Trophoblast cell (in vitro differentiated cells and primary cell): ENCODE measurements around the gene ITGB4.

ENCODE experiments used
- DNase-seq, 2 donors: peaks; one replicate each; pipeline ENCODE4 v3.0.0-alpha.2; 2016
- H2AFZ ChIP-seq: 2 replicates; pipeline ENCODE4 v1.6.1; 2013; ENCODE audit warnings: low read length, moderate library complexity, mild to moderate bottlenecking; ENCODE audit not compliant: insufficient read depth, poor library complexity
- H2AK5ac ChIP-seq: 2 replicates; pipeline ENCODE4 v1.6.1; 2013; ENCODE audit warnings: mild to moderate bottlenecking, low read length
- H2BK120ac ChIP-seq: 2 replicates; pipeline ENCODE4 v1.6.1; 2013; ENCODE audit warnings: low read length, mild to moderate bottlenecking, moderate library complexity; ENCODE audit not compliant: insufficient read depth, poor library complexity
- H2BK12ac ChIP-seq: 2 replicates; pipeline ENCODE4 v1.6.1; 2013; ENCODE audit warnings: mild to moderate bottlenecking, low read length, moderate library complexity
- H2BK5ac ChIP-seq: 2 replicates; pipeline ENCODE4 v1.6.1; 2013; ENCODE audit warnings: low read length, low read depth, moderate library complexity, mild to moderate bottlenecking; ENCODE audit not compliant: poor library complexity
- H3K14ac ChIP-seq: 2 replicates; pipeline ENCODE4 v1.6.1; 2013; ENCODE audit warnings: mild to moderate bottlenecking, low read length
- H3K18ac ChIP-seq: 2 replicates; pipeline ENCODE4 v1.6.1; 2013; ENCODE audit warnings: mild to moderate bottlenecking, low read length
- H3K23ac ChIP-seq: 2 replicates; pipeline ENCODE4 v1.6.1; 2013; ENCODE audit warnings: low read length
- H3K27ac ChIP-seq: 2 replicates; pipeline ENCODE4 v1.5.1; 2013; ENCODE audit warnings: low read depth, mild to moderate bottlenecking, inconsistent platforms, low read length, moderate library complexity
- H3K27me3 ChIP-seq: 2 replicates; pipeline ENCODE4 v1.6.1; 2013; ENCODE audit warnings: inconsistent platforms, mild to moderate bottlenecking, low read length, moderate library complexity; ENCODE audit not compliant: insufficient read depth
- H3K36me3 ChIP-seq, 2 experiments: 1 replicate in 1 of 2; 2 replicates in 1 of 2; pipeline ENCODE4 v1.6.1; 2013; ENCODE audit warnings: low read length in 2 of 2, mild to moderate bottlenecking in 2 of 2, moderate library complexity in 1 of 2; ENCODE audit not compliant: insufficient read depth in 2 of 2, control insufficient read depth in 1 of 2
- H3K4ac ChIP-seq: 2 replicates; pipeline ENCODE4 v1.6.1; 2013; ENCODE audit warnings: low read depth, mild to moderate bottlenecking, low read length, moderate library complexity
- H3K4me1 ChIP-seq, 2 experiments: 1 replicate in 1 of 2; 2 replicates in 1 of 2; pipeline ENCODE4 v1.6.1; 2013; ENCODE audit warnings: low read length in 2 of 2, mild to moderate bottlenecking in 2 of 2, moderate library complexity in 1 of 2; ENCODE audit not compliant: insufficient read depth in 2 of 2, control insufficient read depth in 1 of 2
- H3K4me2 ChIP-seq: 2 replicates; pipeline ENCODE4 v1.6.1; 2013; ENCODE audit warnings: inconsistent platforms, mild to moderate bottlenecking, low read length, moderate library complexity
- H3K4me3 ChIP-seq: 2 replicates; pipeline ENCODE4 v1.5.1; 2013; ENCODE audit warnings: mild to moderate bottlenecking, low read depth, low read length, inconsistent platforms
- H3K79me1 ChIP-seq: one replicate; pipeline ENCODE4 v1.6.1; 2013; ENCODE audit warnings: low read length
- H3K79me2 ChIP-seq: 2 replicates; pipeline ENCODE4 v1.6.1; 2013; ENCODE audit warnings: low read length, mild to moderate bottlenecking; ENCODE audit not compliant: control insufficient read depth, insufficient read depth, poor library complexity
- H3K9ac ChIP-seq: 2 replicates; pipeline ENCODE4 v1.6.1; 2013; ENCODE audit warnings: mild to moderate bottlenecking, low read length
- H3K9me3 ChIP-seq: 2 replicates; pipeline ENCODE4 v1.6.1; 2013; ENCODE audit warnings: low read depth, mild to moderate bottlenecking, control low read depth, inconsistent platforms, low read length; ENCODE audit not compliant: insufficient read depth
- H4K12ac ChIP-seq: 2 replicates; pipeline ENCODE4 v1.6.1; 2013; ENCODE audit warnings: low read depth, mild to moderate bottlenecking, low read length, moderate library complexity
- H4K8ac ChIP-seq: 2 replicates; pipeline ENCODE4 v1.6.1; 2013; ENCODE audit warnings: low read depth, mild to moderate bottlenecking, low read length, moderate library complexity
- H4K91ac ChIP-seq: one replicate; pipeline ENCODE4 v1.6.1; 2013; ENCODE audit warnings: low read depth, mild to moderate bottlenecking, low read length, moderate library complexity
- WGBS: extraction: QIAGEN DNeasy Blood & Tissue Kit; methylation state at CpG from one replicate; pipeline ENCODE4 v1.1.7; 2013; ENCODE audit warnings: missing lambda C conversion rate; ENCODE audit not compliant: insufficient read length, insufficient coverage; ENCODE audit errors: extremely low coverage; 5-methylcytosine and 5-hydroxymethylcytosine counted together

Gene ITGB4

DNA sequence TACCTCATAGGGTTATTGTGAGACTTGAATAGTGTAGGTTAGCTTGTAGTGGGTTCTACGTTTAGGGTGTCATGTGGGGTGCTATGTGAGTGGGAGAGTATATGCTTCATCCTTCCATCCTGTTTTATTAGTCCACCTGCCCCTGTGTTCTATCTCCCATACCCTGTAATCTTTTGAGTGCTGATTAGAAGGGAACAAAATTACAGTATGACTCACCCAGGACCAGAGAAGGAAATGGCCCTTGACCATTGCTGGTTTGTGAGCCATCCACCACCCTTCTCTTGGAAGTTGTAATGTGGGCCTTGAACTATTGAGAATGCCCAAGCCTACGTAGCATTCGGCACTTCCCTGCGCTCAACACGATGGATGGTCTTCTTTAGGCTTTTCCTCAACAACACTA is 37.0 kb upstream of the ITGB4 start:
- Histone ChIP-seq H2BK12ac (peak overlapping the region; percentile 25), H4K12ac (no peak overlapping the region), H4K91ac (peak overlapping the region; percentile 46), H2BK5ac (peak overlapping the region; percentile 42), H3K27me3 (no peaks in the 10 kb centered on the region), H2BK120ac (peak overlapping the region; percentile 34), H3K79me1 (peaks cover 26% of the 10 kb centered on the region), H3K4ac (peak overlapping the region; percentile 53), H3K4me3 (no peak overlapping the region), H3K4me2 (no peak overlapping the region), H3K36me3 (peaks cover 7 to 10% of the 10 kb centered on the region in 2 experiments), H3K18ac (peak overlapping the region; percentile 22), H3K9me3 (no peaks in the 10 kb centered on the region), H2AFZ (no peak overlapping the region), H3K79me2 (peaks cover 23% of the 10 kb centered on the region), H4K8ac (no peak overlapping the region), H3K4me1 (peaks cover 41 to 51% of the 10 kb centered on the region in 2 experiments), H3K14ac (peak overlapping the region; percentile 33), H3K9ac (no peak overlapping the region), H3K23ac (no peak overlapping the region), H2AK5ac (no peak overlapping the region), H3K27ac (peak overlapping the region; percentile 63)
- peak in 1 of 2 donors; percentile 30 for DNase-seq
- WGBS: no CpG with 5 or more reads among the region's 5 CpGs

DNA sequence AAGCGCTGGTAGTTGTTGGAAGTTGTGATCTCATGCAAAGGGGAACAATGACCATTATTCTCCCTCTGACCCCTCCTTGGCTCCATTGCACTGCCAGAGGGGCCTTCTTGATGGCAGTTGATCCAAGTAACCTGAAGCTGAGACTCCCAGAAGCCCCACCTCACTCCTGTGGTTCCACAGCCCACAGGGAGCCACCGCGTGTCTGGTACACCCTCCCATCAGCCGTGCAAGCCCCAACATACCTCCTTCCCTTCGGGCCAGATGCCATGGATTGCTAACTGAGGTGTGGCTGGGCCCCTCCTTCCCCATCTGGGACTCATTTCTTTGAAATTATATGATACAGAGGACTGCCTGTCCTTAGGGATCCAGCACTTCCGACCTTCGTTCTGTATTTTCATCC is 36.3 kb upstream of the ITGB4 start:
- peaks cover 23% of the 10 kb centered on the region for H3K79me2 ChIP-seq
- peaks cover 24% of the 10 kb centered on the region for H3K79me1 ChIP-seq
- peak overlapping the region; percentile 46 for H4K91ac ChIP-seq
- no peak overlapping the region for H2BK120ac ChIP-seq
- peaks cover 44 to 49% of the 10 kb centered on the region in 2 experiments for H3K4me1 ChIP-seq
- H3K4me2 ChIP-seq: no peak overlapping the region
- WGBS: no CpG with 5 or more reads among the region's 7 CpGs
- H3K14ac ChIP-seq: no peak overlapping the region
- no peak overlapping the region for H3K23ac ChIP-seq
- peak; percentile 34 for DNase-seq
- peak overlapping the region; percentile 50 for H3K4ac ChIP-seq
- H3K9ac ChIP-seq: no peak overlapping the region
- H2BK5ac ChIP-seq: no peak overlapping the region
- H2BK12ac ChIP-seq: no peak overlapping the region
- no peak overlapping the region for H2AFZ ChIP-seq
- H3K4me3 ChIP-seq: no peak overlapping the region
- no peaks in the 10 kb centered on the region for H3K27me3 ChIP-seq
- no peak overlapping the region for H2AK5ac ChIP-seq
- H3K9me3 ChIP-seq: no peaks in the 10 kb centered on the region
- H3K36me3 ChIP-seq: peaks cover 7 to 10% of the 10 kb centered on the region in 2 experiments
- no peak overlapping the region for H4K12ac ChIP-seq
- H4K8ac ChIP-seq: no peak overlapping the region
- peak overlapping the region; percentile 63 for H3K27ac ChIP-seq
- peak overlapping the region; percentile 42 for H3K18ac ChIP-seq

- Histone ChIP-seq H3K9me3 (no peaks in the 10 kb centered on the region), H3K4me3 (no peak overlapping the region), H2BK120ac (peak overlapping the region; percentile 25), H3K18ac (no peak overlapping the region), H3K27ac (peak overlapping the region; percentile 37), H3K4ac (peak overlapping the region; percentile 43), H3K79me2 (peaks cover 25% of the 10 kb centered on the region), H4K8ac (peak overlapping the region; percentile 44), H3K23ac (no peak overlapping the region), H4K12ac (no peak overlapping the region), H3K27me3 (no peaks in the 10 kb centered on the region), H3K4me2 (no peak overlapping the region), H2AFZ (no peak overlapping the region), H3K9ac (no peak overlapping the region), H2AK5ac (no peak overlapping the region), H3K79me1 (peaks cover 24% of the 10 kb centered on the region), H4K91ac (peak overlapping the region; percentile 72), H2BK5ac (no peak overlapping the region), H2BK12ac (peak overlapping the region; percentile 8), H3K36me3 (peaks cover 9 to 11% of the 10 kb centered on the region in 2 experiments), H3K14ac (no peak overlapping the region), H3K4me1 (peaks cover 44 to 51% of the 10 kb centered on the region in 2 experiments)
- peak in 1 of 2 donors; percentile 19 for DNase-seq
- no CpG with 5 or more reads among the region's 3 CpGs for WGBS
Observed at GRCh38 chr17:75685499-75685898, 35.8 kb upstream of the ITGB4 start.

DNA sequence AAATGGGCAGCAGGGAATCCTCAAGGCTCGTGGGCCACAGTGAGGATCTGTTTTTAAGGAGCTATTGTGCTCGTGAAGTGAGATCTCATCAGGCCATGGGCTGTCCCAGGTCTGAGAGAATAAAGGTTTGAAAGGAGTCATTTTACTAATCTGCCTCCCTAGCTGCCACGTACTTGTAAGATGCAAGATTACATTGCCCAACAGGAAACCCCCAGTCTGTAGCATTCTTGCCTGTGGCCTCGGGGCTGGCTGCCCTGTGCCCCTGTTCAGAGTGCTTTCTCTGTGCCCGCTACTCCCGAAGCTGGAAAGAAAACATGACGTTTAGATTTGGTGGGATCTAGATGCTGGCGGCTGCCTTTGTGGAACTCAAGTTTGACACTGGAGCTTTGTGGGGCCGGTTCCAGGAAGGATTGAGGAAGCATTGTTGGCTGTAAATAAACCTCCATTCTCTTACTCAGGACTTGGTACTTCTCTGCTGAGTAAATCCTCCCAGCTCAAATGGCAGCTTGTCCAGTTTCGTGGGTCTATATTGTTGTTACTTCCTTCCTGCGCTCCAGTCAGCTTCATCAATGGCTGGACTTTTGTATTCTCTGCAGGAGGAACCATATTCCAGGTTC is 32.9 kb upstream of the ITGB4 start:
- Histone ChIP-seq H3K4ac (no peak overlapping the region), H4K12ac (no peak overlapping the region), H3K4me2 (no peak overlapping the region), H3K27ac (peak overlapping the region; percentile 91), H2AK5ac (peak overlapping the region; percentile 25), H3K4me3 (no peak overlapping the region), H2BK5ac (peak overlapping the region; percentile 77), H3K36me3 (peaks cover 27 to 29% of the 10 kb centered on the region in 2 experiments), H4K8ac (peak overlapping the region; percentile 68), H3K9ac (no peak overlapping the region), H3K4me1 (peaks cover 43 to 44% of the 10 kb centered on the region in 2 experiments), H3K79me2 (peaks cover 28% of the 10 kb centered on the region), H3K9me3 (no peaks in the 10 kb centered on the region), H3K18ac (peak overlapping the region; percentile 23), H2AFZ (no peak overlapping the region), H3K79me1 (peaks cover 25% of the 10 kb centered on the region), H3K27me3 (no peaks in the 10 kb centered on the region), H3K14ac (peak overlapping the region; percentile 62), H2BK120ac (peak overlapping the region; percentile 73), H4K91ac (peak overlapping the region; percentile 83), H2BK12ac (peak overlapping the region; percentile 5), H3K23ac (no peak overlapping the region)
- peak; percentile 83 to 90 for DNase-seq
- WGBS: no CpG with 5 or more reads among the region's 11 CpGs
